OCI-LY3 (cell line): ENCODE results near the gene UQCC2.

Experiments
- H2AFZ ChIP-seq: fragments of 200-600, 300-600 bp; shearing (Covaris generic); 2 replicates; pipeline ENCODE4 v1.6.0; 2014; ENCODE audit warnings: antibody characterized with exemption, low read depth, low read length
- H3K27ac ChIP-seq: fragments of 200-600, 300-600 bp; sonication (generic); 2 replicates; pipeline ENCODE4 v1.5.1; 2014; ENCODE audit warnings: mild to moderate bottlenecking, low read length, moderate library complexity, mixed read lengths
- H3K27me3 ChIP-seq: fragments of 200-600, 300-600 bp; sonication (generic); 2 replicates; pipeline ENCODE4 v1.6.1; 2014; ENCODE audit warnings: low read depth, low read length, mixed read lengths
- H3K36me3 ChIP-seq: fragments of 200-600, 300-600 bp; sonication (generic); replicated peaks from 2 replicates; pipeline ENCODE3; 2014; ENCODE audit warnings: low read depth, low read length, mixed read lengths
- H3K4me1 ChIP-seq: fragments of 300-600, 200-600 bp; sonication (generic); 2 replicates; pipeline ENCODE4 v1.6.1; 2014; ENCODE audit warnings: low read length, mixed read lengths
- H3K4me2 ChIP-seq: fragments of 200-600, 300-600 bp; sonication (generic); 2 replicates; pipeline ENCODE4 v1.6.1; 2014; ENCODE audit warnings: low read length, mixed read lengths
- H3K4me3 ChIP-seq: fragments of 300-600, 200-600 bp; sonication (generic); 2 replicates; pipeline ENCODE4 v1.5.1; 2014; ENCODE audit warnings: antibody characterized with exemption, mild to moderate bottlenecking, low read length, moderate library complexity
- H3K79me2 ChIP-seq: fragments of 300-600, 200-600 bp; shearing (Covaris generic); 2 replicates; pipeline ENCODE4 v1.6.1; 2014; ENCODE audit warnings: mild to moderate bottlenecking, low read length, mixed read lengths
- H3K9ac ChIP-seq: fragments of 300-600, 200-600 bp; shearing (Covaris generic); 2 replicates; pipeline ENCODE4 v1.6.0; 2014; ENCODE audit warnings: mild to moderate bottlenecking, low read length, moderate library complexity
- H3K9me3 ChIP-seq: fragments of 200-600, 300-600 bp; shearing (Covaris generic); 2 replicates; pipeline ENCODE4 v1.6.1; 2014; ENCODE audit warnings: low read length, mixed read lengths; ENCODE audit not compliant: insufficient read depth
- H4K20me1 ChIP-seq: fragments of 200-600, 300-600 bp; sonication (generic); 2 replicates; pipeline ENCODE4 v1.6.1; 2016; ENCODE audit warnings: low read length, mixed read lengths; ENCODE audit not compliant: insufficient read depth
- EZH2phosphoT487 ChIP-seq: fragments of 200-600 bp; shearing (Covaris generic); IDR thresholded peaks from 2 replicates; pipeline ENCODE4 v1.6.1; 2018; ENCODE audit warnings: antibody characterized with exemption, mixed run types, low read depth
- TF ChIP-seq, protein P1 (sequence below): fragments of 200-600, 300-600 bp; sonication (generic); IDR thresholded peaks from 2 replicates; pipeline ENCODE4 v1.5.1; 2014; ENCODE audit warnings: antibody characterized with exemption, low read length, low read depth

UQCC2 gene

DNA sequence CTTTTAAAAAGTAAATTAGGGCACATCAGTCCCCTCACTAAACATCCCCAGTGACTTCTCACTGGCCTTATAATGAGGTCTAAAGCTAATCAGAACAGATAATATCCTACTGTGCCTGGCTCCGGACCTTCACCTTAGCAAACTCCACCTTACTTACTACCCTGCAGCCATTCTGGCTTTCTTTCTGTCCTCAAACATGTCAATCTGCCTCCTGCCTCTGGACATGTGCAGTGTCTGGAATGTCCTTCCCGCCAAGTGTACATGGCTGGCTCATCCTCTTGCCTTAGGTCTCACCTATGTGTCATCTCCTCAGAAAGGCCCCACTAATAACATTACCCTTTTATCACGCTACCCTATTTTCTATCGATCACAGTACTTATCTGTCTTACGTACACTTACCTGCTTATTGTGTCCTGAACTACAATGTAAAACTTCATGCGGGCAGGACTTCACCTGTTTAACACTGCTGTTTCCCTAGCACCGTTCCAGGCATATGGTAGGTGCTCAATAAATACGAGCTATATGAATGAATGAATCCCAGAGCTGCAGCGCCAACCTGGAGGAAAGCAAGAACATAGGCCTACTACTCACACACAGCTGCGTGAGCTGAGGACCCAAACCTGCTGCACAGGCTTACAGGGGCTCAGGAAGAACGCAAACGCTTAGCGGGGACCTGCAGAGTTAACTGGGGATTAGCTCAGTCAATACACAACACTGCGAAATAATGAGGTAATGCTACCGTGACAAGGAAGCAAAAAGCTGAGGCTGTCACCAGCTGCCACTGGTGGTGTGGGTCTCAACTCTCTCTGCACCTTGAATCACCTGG is 991 bp downstream of the UQCC2 start:
- Histone ChIP-seq H3K4me2 (peak overlapping the region; percentile 99), H3K36me3 (peaks cover 5% of the 10 kb centered on the region), H3K79me2 (peaks cover 27% of the 10 kb centered on the region), H2AFZ (0 out of 2 replicates have a peak overlapping the region, but pooled peaks have one; percentile 68), H3K4me1 (peaks cover 13% of the 10 kb centered on the region), H3K4me3 (peak overlapping the region; percentile 90), H3K27me3 (no peaks in the 10 kb centered on the region), H3K27ac (peak overlapping the region; percentile 80), H3K9ac (peak overlapping the region; percentile 88), H3K9me3 (no peaks in the 10 kb centered on the region), H4K20me1 (no peaks in the 10 kb centered on the region)
- no peak for TF ChIP-seq EZH2phosphoT487
- TF ChIP-seq, protein P1, sequence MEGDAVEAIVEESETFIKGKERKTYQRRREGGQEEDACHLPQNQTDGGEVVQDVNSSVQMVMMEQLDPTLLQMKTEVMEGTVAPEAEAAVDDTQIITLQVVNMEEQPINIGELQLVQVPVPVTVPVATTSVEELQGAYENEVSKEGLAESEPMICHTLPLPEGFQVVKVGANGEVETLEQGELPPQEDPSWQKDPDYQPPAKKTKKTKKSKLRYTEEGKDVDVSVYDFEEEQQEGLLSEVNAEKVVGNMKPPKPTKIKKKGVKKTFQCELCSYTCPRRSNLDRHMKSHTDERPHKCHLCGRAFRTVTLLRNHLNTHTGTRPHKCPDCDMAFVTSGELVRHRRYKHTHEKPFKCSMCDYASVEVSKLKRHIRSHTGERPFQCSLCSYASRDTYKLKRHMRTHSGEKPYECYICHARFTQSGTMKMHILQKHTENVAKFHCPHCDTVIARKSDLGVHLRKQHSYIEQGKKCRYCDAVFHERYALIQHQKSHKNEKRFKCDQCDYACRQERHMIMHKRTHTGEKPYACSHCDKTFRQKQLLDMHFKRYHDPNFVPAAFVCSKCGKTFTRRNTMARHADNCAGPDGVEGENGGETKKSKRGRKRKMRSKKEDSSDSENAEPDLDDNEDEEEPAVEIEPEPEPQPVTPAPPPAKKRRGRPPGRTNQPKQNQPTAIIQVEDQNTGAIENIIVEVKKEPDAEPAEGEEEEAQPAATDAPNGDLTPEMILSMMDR: no peak

DNA sequence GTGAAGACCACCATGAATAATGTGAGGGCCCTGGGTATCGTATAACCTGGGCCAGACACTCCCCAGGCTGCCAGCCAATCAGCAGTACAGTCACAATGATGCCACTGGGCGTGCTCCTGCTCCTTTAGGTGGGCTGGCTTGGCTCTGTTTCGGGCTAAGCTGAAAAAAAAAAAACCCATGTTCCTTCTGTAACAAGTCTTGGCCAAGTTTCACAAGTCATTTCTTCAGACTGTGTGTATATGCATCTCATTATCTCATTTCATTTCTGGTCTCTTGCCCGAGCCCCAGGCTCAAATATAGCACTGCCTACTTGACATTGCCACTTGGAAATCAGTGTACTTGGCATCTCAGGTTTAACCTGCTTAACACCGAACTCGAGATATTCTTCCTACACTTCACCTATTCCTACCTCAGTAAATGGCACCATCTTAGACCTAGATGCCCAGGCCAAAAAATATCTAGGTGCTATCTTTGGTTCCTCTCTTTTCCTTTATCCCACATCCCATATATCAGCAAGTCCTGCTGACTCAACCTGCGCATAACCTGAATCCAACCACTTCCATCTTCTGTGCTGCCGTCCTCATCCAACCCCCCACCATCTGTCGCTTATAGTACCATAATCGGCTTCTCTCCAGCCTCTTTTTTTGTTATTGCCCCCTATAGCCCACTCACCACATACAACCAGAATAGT is 1.8 kb downstream of the UQCC2 start:
- H4K20me1 ChIP-seq: no peaks in the 10 kb centered on the region
- peaks cover 13% of the 10 kb centered on the region for H3K4me1 ChIP-seq
- no peak overlapping the region for H3K27ac ChIP-seq
- H2AFZ ChIP-seq: no peak overlapping the region
- TF ChIP-seq EZH2phosphoT487: no peak
- TF ChIP-seq, protein P1: no peak
- H3K79me2 ChIP-seq: peaks cover 27% of the 10 kb centered on the region
- H3K9me3 ChIP-seq: no peaks in the 10 kb centered on the region
- no peak overlapping the region for H3K4me2 ChIP-seq
- no peak overlapping the region for H3K9ac ChIP-seq
- H3K36me3 ChIP-seq: peaks cover 5% of the 10 kb centered on the region
- no peak overlapping the region for H3K4me3 ChIP-seq
- no peaks in the 10 kb centered on the region for H3K27me3 ChIP-seq

DNA sequence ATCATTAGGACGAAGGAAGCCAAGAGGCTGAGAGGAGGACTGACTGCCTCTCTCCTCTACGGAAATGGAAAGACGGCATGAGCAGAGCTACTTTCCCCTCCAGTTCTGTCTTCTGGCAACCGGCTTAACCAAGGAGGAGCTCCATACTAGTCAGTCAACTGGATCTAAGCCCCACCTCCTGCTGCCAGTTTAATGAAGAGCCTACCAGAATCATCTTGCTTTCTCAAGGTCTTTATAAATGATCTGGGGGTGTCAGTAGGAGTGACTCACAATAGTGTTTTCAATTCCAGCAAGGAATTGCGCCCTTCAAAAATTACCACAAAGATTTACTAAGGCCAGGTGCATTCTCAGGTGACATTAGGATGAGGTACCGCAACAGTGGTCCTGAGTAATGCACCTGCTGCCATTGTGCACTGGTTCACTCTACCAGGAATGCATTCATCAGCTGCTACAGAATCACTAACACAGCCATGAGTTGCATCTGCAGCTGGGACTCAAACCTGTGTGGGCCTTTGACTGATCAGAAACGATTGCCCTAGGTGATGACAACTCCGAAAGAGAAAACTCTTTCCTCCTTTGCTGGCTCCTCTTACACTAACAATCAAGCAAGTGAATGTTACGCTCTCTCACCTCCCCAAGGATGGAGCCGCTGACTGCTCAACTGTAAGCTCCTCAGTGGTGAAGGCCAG is 2.8 kb downstream of the UQCC2 start:
- Histone ChIP-seq H3K27me3 (no peaks in the 10 kb centered on the region), H3K36me3 (peaks cover 5% of the 10 kb centered on the region), H3K27ac (no peak overlapping the region), H3K4me1 (peaks cover 13% of the 10 kb centered on the region), H3K9me3 (no peaks in the 10 kb centered on the region), H3K9ac (no peak overlapping the region), H3K4me2 (no peak overlapping the region), H2AFZ (no peak overlapping the region), H3K79me2 (peaks cover 27% of the 10 kb centered on the region), H4K20me1 (no peaks in the 10 kb centered on the region), H3K4me3 (no peak overlapping the region)
- TF ChIP-seq, protein P1: no peak
- no peak for TF ChIP-seq EZH2phosphoT487

DNA sequence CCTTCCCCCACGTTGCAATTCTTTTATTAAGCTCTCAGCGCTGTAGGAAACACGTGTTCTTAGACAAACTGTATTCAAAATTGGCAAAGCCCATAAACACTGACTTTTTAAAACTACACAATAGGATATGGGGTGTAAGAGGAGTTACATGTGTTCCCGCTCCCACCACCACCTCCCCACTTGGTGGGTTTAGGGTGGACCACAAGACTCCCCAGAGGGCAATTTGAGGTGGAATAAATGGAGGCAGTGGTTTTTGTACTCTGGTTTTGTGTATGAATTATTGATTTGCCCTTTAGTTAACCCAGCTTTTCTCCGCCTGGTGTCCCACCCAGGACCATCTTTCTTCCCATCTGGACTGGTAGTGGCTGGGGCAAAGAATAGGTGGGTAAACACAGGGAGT is 3.7 kb downstream of the UQCC2 start:
- no peaks in the 10 kb centered on the region for H3K27me3 ChIP-seq
- TF ChIP-seq, protein P1: no peak
- no peak for TF ChIP-seq EZH2phosphoT487
- H4K20me1 ChIP-seq: no peaks in the 10 kb centered on the region
- peaks cover 13% of the 10 kb centered on the region for H3K4me1 ChIP-seq
- H3K79me2 ChIP-seq: peaks cover 27% of the 10 kb centered on the region
- H3K36me3 ChIP-seq: peaks cover 5% of the 10 kb centered on the region
- H3K9ac ChIP-seq: no peak overlapping the region
- no peaks in the 10 kb centered on the region for H3K9me3 ChIP-seq
- no peak overlapping the region for H3K4me3 ChIP-seq
- H3K4me2 ChIP-seq: no peak overlapping the region
- H2AFZ ChIP-seq: no peak overlapping the region
- no peak overlapping the region for H3K27ac ChIP-seq
